Activated CD4-positive, alpha-beta T cell treated with anti-CD3 and anti-CD28 coated beads, Interleukin-2, amount 50 U/mL, for 16 hours (primary cell): ENCODE measurements around the gene ACYP2.
"Not testable (repeated sequence)": the region's sequence is repeated elsewhere in the genome, so short reads cannot be mapped to it uniquely, and the experiment has no call there.

Source experiments
- DNase-seq: peaks from one replicate; pipeline ENCODE4 v3.0.0-alpha.2; 2020

Gene ACYP2

GRCh38 chr2:54279385-54279784 lies 164.0 kb downstream of the ACYP2 start:
- no peak for DNase-seq

- DNase-seq = no peak
Observed at GRCh38 chr2:54284826-54285225, 169.4 kb downstream of the ACYP2 start.

DNA sequence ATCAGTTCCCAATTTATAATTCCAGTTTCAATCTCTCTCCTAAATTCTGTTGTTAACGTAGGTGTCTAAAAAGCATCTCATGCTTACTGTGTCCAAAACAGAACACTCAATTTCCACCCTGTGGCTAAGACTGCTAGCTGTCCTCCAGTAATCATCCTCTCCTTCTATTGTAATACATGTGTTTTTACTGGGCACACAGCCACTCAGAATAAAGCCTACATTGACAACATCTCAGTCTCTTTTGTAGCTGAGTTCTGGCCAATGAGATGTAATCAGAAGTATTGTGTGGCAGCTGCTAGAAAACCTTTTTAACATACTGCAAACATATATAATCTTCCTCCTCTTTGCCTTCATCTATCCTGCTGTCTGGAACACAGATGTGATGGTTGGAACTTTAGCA lies 170.0 kb downstream of the ACYP2 start:
- no peak for DNase-seq

DNA sequence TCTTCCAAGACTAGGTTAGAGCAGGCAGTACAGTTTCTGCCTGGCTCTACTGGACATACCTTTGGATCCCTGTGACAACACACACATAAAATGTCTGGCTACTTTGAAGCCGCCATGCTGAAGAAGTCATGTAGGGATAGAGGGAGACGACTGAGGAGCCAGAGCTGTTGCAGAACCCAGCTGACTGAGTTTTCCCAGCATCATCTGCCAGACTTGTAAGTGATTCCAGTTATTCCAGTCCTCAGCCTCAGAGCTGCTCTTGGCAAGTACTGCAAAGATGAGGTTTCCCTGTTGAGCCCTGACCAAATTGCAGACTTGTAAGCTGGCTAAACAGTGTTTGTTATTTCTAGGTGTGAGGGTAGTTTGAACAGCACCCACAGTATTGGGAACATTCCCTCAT lies 172.1 kb downstream of the ACYP2 start:
- DNase-seq = no peak

DNA sequence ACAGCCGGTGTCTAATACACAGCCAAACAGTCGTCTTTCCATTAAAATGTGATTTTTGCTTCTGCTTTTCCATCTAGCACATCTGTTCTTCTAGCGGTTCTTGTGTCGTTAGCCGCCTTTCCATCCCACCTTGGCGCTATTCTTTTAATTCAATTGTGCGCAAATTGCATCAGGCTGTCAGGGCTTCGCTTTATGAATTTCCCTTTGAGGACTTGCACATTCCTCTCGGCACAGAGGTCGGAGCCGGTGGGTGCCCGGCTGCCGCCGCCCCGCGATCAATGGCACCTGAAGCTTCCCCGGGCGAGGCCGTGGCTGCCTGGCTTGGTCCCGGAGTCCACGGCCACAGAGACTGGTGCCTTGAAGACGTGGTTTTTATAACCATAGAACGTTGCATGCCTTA lies 174.5 kb downstream of the ACYP2 start:
- no peak for DNase-seq

DNA sequence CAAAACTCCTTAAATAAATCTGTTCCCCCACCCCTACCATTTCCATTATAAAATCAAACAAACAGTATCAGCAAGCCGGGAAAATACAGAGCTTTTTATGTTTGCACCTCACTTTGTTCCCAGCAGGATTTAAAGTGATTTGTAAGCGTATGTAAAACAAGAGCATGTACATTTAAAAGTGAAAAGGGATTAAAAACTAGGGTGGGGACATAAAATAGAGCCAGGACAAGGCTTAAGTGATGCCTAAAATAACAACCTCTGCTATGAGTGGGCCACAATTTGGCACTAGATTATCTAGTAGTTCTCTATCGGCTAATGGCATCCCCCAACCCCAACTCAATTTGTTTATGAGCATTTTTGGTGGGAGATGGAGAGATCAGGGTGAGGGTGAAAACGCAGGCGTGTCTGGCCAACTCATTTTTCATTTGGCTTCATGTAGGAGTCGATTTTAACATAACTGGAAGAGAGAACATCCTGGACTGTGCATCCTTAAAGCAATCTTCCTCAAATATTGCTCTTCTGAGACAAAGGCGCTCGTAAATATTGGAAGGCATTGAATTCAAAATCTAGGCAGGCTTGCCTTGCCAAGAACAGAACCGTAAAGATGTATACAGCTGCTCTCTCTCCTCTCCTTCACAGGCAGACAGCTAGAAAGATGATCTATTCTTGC lies 175.1 kb downstream of the ACYP2 start:
- no peak for DNase-seq

DNA sequence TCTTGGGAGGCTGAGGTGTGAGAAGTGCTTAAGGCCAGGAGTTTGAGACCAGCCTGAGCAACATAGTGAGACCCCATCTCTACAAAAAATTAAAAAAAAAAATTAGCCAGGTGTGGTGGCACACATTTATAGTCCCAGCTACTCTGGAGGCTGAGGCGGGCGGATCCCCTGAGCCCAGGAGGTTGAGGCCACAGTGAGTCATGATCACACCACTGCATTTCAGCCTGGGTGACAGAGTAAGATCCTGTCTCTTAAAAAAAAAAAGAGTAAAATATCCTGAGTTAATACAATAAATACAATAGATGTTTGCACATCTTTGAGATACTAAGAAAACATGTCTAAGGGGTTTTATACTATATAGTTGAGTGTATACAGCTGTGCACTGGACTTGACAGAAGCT lies 179.2 kb downstream of the ACYP2 start:
- peak; percentile 2 for DNase-seq

DNA sequence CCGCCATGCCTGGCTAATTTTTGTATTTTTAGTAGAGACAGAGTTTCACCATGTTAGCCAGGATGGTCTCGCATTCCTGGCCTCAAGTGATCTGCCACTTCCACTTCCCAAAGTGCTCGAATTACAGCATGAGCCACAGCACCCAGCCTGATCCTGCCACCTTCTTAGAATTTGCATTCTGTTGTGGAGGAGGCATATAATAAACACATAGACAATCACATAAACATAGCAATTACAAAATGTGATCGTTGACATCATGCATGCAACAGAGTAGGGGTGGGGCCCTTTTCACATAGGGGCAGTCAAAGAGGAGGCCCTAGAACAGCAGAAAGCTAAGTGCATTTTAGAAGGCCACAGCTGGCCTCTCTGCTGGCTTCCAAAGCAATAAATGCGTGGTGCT lies 180.5 kb downstream of the ACYP2 start:
- no peak for DNase-seq

GRCh38 chr2:54298514-54298913 lies 183.1 kb downstream of the ACYP2 start:
- no peak for DNase-seq

GRCh38 chr2:54303631-54304030 lies 188.2 kb downstream of the ACYP2 start:
- DNase-seq = no peak

- DNase-seq = no peak
Observed at GRCh38 chr2:54306556-54306955, 191.1 kb downstream of the ACYP2 start.

DNA sequence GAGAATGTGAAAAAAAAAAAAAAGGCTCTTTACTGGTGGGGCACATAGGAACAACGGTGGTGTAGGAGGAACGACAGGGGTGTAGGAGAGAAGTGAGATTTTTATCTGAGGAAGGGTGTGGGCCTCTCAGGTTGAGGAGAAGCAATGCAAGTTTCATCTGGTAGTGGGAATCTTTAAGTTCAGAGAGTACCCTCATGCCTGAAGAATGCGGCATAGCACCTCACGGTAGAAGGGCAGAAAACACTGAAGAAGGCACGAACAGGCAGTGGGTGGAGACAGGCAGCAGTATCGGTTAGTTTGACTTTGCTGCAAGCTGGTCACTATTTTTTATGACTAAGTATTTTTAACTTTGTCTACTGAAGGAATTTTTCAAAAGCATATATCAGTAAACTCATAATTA lies 192.8 kb downstream of the ACYP2 start:
- DNase-seq = no peak

DNA sequence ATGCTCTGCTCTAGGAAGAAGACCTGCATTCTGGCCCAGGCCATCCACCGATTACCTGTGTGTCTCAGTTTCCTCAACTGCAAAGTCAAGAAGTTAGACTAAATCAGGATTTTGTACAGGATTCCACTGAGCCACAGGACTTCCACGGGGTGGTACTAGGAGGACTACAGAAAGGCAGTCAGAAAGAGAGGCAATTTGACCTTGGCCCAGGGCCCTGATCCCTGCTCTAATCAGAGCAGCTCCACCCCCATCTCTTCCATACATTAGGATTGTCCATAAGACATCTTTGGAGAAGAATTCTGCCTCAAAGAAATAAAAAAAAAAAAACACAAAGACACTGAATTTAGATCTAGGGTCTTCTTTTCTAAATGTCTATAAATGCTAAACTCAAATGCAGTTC lies 193.4 kb downstream of the ACYP2 start:
- no peak for DNase-seq

GRCh38 chr2:54310311-54310710 lies 194.9 kb downstream of the ACYP2 start:
- DNase-seq = no peak

DNA sequence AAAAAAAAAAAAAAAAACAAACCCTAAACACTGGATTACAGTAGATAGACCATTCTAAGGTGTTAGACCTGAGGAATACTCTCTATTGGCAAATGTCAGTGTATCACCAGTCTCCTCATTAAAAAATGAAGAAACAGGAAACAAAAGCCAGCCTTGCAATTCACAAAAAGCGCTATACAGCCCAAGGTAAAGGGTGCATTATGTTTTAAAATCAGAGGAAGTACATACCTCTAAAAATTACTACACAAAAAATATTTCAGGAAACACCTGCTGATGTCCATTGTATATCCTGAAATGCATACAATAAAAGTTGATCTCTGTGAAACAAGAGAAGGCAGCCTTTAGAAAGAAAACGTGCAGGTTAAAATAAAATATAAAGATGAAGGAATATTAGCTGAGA lies 195.5 kb downstream of the ACYP2 start:
- no peak for DNase-seq

DNA sequence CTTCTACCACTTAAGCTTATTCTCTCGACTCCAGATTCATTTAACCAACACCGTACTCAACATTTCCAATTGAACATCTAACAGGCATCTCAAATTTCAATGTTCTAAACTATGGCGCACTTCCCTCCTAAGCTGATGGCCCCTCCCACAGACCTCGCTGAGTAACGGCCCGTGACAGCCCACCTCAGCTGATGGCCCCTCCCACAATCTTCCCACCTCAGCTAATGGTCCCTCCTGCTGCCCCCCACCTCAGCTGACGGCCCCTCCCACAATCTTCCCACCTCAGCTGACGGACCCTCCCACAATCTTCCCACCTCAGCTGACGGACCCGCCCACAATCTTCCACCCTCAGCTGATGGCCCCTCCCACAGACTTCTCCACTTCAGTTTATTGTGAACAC lies 197.7 kb downstream of the ACYP2 start:
- no peak for DNase-seq

GRCh38 chr2:54317973-54318372 lies 202.6 kb downstream of the ACYP2 start:
- DNase-seq = no peak

- DNase-seq = no peak
Observed at GRCh38 chr2:54318821-54319220, 203.4 kb downstream of the ACYP2 start.

DNA sequence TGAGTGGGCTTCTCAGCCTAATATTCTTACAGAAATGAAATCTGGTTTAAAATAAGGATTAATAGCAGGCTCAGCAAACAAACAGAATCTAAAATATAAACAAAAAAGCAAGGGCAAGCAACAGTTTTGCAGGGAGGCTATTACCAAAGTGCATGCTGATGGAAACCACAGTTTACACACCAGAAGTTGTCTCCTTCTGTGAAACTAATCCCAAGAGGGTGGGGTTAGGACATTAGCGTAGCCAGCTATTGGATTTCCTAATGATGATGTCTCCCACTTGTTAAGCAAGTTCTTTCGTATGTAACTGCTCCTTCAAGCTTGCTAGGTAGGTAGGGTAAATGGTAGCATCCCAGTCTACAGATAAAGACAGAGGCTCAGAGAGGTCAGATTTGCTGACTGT lies 205.6 kb downstream of the ACYP2 start:
- no peak for DNase-seq

GRCh38 chr2:54324517-54324916 lies 209.1 kb downstream of the ACYP2 start:
- DNase-seq = not testable (repeated sequence)

DNA sequence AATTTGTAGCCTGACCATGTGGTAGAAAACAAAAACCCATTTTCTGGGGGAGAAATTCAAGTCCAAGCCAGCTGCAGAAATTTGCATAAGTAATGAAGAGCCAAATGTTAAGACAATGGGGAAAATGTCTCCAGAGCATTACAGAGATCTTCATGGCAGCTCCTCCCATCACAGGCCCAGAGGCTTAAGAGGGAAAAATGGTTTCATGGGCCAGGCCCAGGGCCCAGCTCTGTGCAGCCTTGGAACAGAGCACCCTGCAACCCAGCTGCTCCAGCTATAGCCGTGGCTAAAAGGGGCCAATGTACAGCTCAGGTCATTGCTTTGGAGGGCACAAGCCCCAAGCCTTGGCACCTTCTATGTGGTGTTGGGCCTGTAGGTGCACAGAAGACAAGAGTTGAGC lies 209.7 kb downstream of the ACYP2 start:
- DNase-seq = no peak

DNA sequence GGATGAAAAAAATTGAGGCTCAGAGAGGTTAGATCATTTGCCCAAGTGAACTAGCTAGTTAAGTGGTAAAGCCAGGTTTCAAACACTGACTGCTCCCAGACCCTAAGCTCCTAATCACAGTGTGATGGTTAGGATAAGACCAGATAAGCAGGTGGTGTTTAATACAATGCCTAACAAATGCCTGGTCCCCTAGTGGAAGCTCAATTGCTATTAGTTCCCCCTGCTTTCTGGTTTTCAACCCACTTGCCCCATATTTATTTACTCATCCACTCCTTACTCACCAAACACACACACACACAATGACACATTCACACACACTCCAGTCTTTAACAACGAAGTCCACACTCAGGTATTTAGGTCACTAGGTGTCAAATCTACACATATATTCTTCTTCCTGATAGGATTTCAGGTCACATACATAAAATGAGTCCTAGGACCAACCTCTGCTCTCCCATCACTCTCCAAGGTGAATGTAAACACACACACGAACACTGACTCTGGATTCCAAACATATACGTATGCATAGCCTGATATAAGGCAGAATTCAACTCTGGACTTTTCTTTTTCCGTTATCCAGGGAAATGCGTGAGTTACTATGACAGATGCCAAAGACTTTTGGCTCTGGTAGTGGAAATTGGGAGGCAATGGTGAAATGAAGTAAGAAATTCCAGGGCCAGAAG lies 214.2 kb downstream of the ACYP2 start:
- DNase-seq = no peak

- DNase-seq = peak; percentile 93
Observed at GRCh38 chr2:54330162-54330925, 214.9 kb downstream of the ACYP2 start.
